ENCODE measurements around the gene CUEDC1. TPM values are rescaled to one million over a fixed set of nuclear protein-coding genes. Genes with fewer than 3 reads are reported as not detected.

CUEDC1 gene
- total and polyA plus RNA-seq, 2 of the 13 experiments (the other 11 are each of a cell fraction or from before 2014, with no cell fraction given): 7.4 to 12.9 TPM

- TF ChIP-seq ZNF281 (CRISPR knock-in tag; IDR thresholded peaks at IDR 0.05; ENCODE audit: borderline replicate concordance) (no peak), CEBPB (IDR thresholded peaks at IDR 0.05; ENCODE audit: borderline replicate concordance, low read depth, low read length) (no peak), ZFP62 (CRISPR knock-in tag; IDR thresholded peaks at IDR 0.05) (no peak), ZBTB34 (CRISPR knock-in tag; IDR thresholded peaks at IDR 0.05) (0 out of 2 replicates have a peak, but pooled peaks have one; percentile 30), ZMYM4 (CRISPR knock-in tag; IDR thresholded peaks at IDR 0.05) (peak; percentile 69), ZNF609 (CRISPR knock-in tag; IDR thresholded peaks at IDR 0.05; ENCODE audit: borderline replicate concordance) (no peak), STAG1 (CRISPR knock-in tag; IDR thresholded peaks at IDR 0.05) (no peak), PITX1 (CRISPR knock-in tag; IDR thresholded peaks at IDR 0.05) (no peak), SOX5 (CRISPR knock-in tag; IDR thresholded peaks at IDR 0.05; ENCODE audit: borderline replicate concordance) (0 out of 2 replicates have a peak, but pooled peaks have one; percentile 42), EP300 (IDR thresholded peaks at IDR 0.05; ENCODE audit: low read depth in 2 of 2, low read length in 2 of 2) (peak; percentile 12 to 29; a peak in 1 of 4 replicates), EP300 (CRISPR knock-in tag; IDR thresholded peaks at IDR 0.05; ENCODE audit: borderline replicate concordance) (no peak), ZNF878 (CRISPR knock-in tag; IDR thresholded peaks at IDR 0.05) (0 out of 2 replicates have a peak, but pooled peaks have one; percentile 30), CCDC6 (CRISPR knock-in tag; IDR thresholded peaks at IDR 0.05) (no peak), KDM2A (CRISPR knock-in tag; IDR thresholded peaks at IDR 0.05; ENCODE audit: borderline replicate concordance, low read depth) (no peak), HCFC1 (IDR thresholded peaks at IDR 0.05; ENCODE audit: low read depth, low read length) (no peak), ZBTB43 (CRISPR knock-in tag; conservative IDR thresholded peaks at IDR 0.05) (0 out of 2 replicates have a peak, but pooled peaks have one; percentile 29)
Observed at GRCh38 chr17:57862694-57863667, 92.2 kb downstream of the CUEDC1 start (continued).

All from HepG2 (cell line).